Measurements from ENCODE around the gene SELENON. TPM values are rescaled to one million over a fixed set of nuclear protein-coding genes. Genes with fewer than 3 reads are reported as not detected.

SELENON gene
- total and polyA plus RNA-seq, 9 of the 15 experiments (the other 6 are each of a cell fraction or from before 2014, with no cell fraction given) = 0.43 to 26.7 (median 7.0) TPM

- TF ChIP-seq SIN3B (IDR thresholded peaks at IDR 0.05; ENCODE audit: low read depth) = no peak
- TF ChIP-seq, protein P1, sequence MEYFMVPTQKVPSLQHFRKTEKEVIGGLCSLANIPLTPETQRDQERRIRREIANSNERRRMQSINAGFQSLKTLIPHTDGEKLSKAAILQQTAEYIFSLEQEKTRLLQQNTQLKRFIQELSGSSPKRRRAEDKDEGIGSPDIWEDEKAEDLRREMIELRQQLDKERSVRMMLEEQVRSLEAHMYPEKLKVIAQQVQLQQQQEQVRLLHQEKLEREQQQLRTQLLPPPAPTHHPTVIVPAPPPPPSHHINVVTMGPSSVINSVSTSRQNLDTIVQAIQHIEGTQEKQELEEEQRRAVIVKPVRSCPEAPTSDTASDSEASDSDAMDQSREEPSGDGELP (CRISPR knock-in tag; IDR thresholded peaks at IDR 0.05; ENCODE audit: borderline replicate concordance) = 0 out of 2 replicates have a peak, but pooled peaks have one; percentile 36
- TF ChIP-seq BCL6 (CRISPR knock-in tag; IDR thresholded peaks at IDR 0.05) = no peak
- no peak for TF ChIP-seq NBN (IDR thresholded peaks at IDR 0.05; ENCODE audit: low read depth)
- no peak for TF ChIP-seq ZNF785 (CRISPR knock-in tag; IDR thresholded peaks at IDR 0.05)
- no peak for TF ChIP-seq ZNF512 (tag; IDR thresholded peaks at IDR 0.05)
- no peak for TF ChIP-seq POLR2AphosphoS5 (IDR thresholded peaks at IDR 0.05; ENCODE audit: control insufficient read depth, insufficient read depth, low read depth, low read length)
- TF ChIP-seq ZFX (CRISPR knock-in tag; IDR thresholded peaks at IDR 0.05) = 0 out of 2 replicates have a peak, but pooled peaks have one; percentile 1
- peak; percentile 93 to 94 for TF ChIP-seq KDM1A (IDR thresholded peaks at IDR 0.05)
- 0 out of 4 replicates have a peak, but pooled peaks of 1 of the 2 experiments have one; percentile 6 for TF ChIP-seq MAZ (CRISPR knock-in tag; conservative IDR thresholded peaks at IDR 0.05 in 1 of 2, IDR thresholded peaks at IDR 0.05 in 1 of 2)
- no peak for TF ChIP-seq MYC (IDR thresholded peaks at IDR 0.05; ENCODE audit: low read depth, low read length)
- no peak for TF ChIP-seq MYC (CRISPR knock-in tag; IDR thresholded peaks at IDR 0.05; ENCODE audit: borderline replicate concordance, low read depth)
- TF ChIP-seq, protein P2, sequence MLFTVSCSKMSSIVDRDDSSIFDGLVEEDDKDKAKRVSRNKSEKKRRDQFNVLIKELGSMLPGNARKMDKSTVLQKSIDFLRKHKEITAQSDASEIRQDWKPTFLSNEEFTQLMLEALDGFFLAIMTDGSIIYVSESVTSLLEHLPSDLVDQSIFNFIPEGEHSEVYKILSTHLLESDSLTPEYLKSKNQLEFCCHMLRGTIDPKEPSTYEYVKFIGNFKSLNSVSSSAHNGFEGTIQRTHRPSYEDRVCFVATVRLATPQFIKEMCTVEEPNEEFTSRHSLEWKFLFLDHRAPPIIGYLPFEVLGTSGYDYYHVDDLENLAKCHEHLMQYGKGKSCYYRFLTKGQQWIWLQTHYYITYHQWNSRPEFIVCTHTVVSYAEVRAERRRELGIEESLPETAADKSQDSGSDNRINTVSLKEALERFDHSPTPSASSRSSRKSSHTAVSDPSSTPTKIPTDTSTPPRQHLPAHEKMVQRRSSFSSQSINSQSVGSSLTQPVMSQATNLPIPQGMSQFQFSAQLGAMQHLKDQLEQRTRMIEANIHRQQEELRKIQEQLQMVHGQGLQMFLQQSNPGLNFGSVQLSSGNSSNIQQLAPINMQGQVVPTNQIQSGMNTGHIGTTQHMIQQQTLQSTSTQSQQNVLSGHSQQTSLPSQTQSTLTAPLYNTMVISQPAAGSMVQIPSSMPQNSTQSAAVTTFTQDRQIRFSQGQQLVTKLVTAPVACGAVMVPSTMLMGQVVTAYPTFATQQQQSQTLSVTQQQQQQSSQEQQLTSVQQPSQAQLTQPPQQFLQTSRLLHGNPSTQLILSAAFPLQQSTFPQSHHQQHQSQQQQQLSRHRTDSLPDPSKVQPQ (CRISPR knock-in tag; IDR thresholded peaks at IDR 0.05; ENCODE audit: borderline replicate concordance) = no peak
- no peak for TF ChIP-seq NONO (IDR thresholded peaks at IDR 0.05; ENCODE audit: low read depth in 2 of 2, low read length in 1 of 2)
- peak; percentile 49 to 97; a peak in 2 of 4 replicates for TF ChIP-seq RCOR1 (IDR thresholded peaks at IDR 0.05; ENCODE audit: borderline replicate concordance in 1 of 2, low read depth in 2 of 2, low read length in 2 of 2)
- no peak for TF ChIP-seq EWSR1 (IDR thresholded peaks at IDR 0.05; ENCODE audit: borderline replicate concordance, low read depth, partially characterized antibody)
- no peak for TF ChIP-seq ZKSCAN8 (CRISPR knock-in tag; IDR thresholded peaks at IDR 0.05)
- TF ChIP-seq CBFA2T2 (conservative IDR thresholded peaks at IDR 0.05) = peak; percentile 49
- no peak for TF ChIP-seq HDAC6 (IDR thresholded peaks at IDR 0.05; ENCODE audit: low read depth, low read length)
- peak; percentile 7 for TF ChIP-seq NEUROD1 (IDR thresholded peaks at IDR 0.05; ENCODE audit: borderline replicate concordance, low read depth, low read length, partially characterized antibody)
- TF ChIP-seq TCF3 (CRISPR knock-in tag; IDR thresholded peaks at IDR 0.05) = peak; percentile 61
- no peak for TF ChIP-seq PYGO2 (tag; IDR thresholded peaks at IDR 0.05)
Measured at GRCh38 chr1:25760122-25760719, 39.8 kb upstream of the SELENON start (continued).

Measured in K562 (cell line).